NCI-H146 treated with DMSO at 0.1 percent for 48 hours (cell line): ENCODE measurements around the gene SLC12A9.
"Not testable (repeated sequence)": the region's sequence is repeated elsewhere in the genome, so short reads cannot be mapped to it uniquely, and the experiment has no call there.

Experiments used
- DNase-seq: peaks from one replicate; lab custom pipeline; 2025; ENCODE audit not compliant: unreplicated experiment; lab: John Stamatoyannopoulos, UW

Gene SLC12A9

DNA sequence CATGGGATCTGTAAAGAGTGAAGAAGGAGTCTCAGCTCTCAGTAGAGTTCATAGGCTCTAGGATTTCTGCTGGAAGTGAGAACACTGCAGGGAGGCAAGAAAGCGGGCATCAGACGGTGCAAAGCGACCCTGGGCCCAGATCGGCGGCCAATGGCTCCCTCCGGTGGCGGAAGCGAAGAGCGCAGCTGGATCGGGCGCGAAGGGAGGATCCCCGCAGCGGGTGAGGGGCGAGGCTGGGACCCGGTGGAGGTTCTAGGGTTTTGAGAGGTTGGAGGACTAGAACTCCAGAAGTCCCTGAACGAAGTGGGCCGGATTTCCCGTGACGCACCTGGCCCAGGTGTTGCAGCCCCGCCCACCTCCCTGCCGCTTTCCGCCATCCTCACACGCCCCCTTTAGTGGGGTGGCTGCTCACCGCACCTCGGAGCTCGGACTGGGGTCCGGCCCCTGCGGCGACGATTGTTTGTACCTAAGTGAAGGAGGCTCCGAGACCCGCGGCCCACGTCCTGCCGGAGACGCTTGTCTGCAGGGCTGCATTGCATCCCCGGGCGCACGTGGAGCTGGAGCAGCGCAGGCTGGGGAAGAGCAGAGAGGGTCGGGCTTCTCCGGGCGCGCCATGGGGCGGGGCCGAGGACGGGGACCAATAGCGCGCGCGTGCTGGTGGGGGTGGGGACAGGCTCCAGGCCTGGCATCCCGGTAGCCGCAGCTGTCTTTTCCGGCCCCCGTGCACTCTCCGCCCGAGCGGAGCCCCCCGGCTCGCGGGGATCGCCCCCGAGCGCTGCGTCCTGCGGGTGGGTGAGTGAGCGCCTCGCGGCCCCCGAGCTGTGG lies at the start of gene SLC12A9:
Gene SLC12A9, plus strand, starts transcription at position 666 of the 825 bp plus-strand sequence. CDS start 1,485 bp downstream, outside the sequence.
- peak; percentile 77 for DNase-seq

DNA sequence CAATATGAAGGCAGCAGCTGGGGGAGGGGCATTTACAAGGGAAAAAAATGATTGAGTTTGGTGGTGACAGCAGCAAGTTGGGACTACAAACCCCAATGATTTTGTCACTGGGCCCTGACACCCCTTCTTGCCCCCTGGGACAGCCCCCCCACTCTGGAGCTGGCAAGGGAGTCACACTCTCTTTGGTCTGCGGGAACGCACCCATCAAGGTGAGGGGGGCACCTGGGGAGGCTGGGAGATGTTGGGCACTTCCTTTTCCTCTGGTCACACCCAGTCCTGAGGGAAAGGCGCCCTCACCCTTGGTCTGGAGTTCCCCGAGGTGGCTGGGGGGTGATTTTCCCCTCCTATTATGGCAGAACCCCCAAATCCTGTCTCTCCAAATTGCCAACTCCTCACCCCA lies 49.6 kb upstream of the SLC12A9 start:
- DNase-seq = no peak

- DNase-seq = peak; percentile 62
Measured at GRCh38 chr7:100803398-100804161, 48.9 kb upstream of the SLC12A9 start.

DNA sequence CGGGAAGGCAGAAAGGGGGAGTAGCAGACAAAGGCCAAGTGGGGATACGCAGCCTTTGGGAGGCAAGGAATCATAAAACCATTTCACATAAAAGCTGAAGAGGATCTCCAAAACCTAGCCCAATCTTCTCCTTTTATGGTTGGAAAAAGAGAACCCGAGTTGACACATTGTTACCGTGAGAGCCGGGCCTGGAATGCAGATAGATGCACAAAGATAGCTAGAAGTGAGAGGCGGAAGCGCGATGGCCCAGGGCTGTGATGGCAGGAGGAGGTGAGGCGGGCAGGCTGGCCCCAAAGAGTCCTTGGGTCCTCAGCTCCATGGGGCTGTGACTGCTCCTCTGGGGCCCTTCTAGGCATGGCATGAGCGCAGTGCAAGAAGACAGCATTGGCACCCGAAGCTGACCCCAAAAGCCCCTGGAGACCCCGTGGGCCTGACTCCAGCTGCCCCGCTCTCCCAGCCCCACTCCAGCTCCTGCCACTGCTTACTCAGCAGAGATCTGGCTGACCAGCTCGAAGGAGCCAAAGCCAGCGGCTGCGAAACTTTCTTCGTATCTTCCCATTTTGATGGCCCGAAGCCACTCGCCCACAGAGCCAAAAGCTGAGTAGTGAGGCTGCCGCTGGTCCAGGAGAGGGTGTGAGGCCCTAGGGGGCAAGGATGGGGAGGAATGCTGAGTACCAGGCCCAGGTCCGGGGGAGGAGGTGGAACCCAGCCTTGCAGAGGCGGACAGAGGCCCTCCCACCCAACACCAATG lies 47.7 kb upstream of the SLC12A9 start:
- no peak for DNase-seq

- DNase-seq = no peak
Measured at GRCh38 chr7:100806276-100806675, 46.2 kb upstream of the SLC12A9 start.

DNA sequence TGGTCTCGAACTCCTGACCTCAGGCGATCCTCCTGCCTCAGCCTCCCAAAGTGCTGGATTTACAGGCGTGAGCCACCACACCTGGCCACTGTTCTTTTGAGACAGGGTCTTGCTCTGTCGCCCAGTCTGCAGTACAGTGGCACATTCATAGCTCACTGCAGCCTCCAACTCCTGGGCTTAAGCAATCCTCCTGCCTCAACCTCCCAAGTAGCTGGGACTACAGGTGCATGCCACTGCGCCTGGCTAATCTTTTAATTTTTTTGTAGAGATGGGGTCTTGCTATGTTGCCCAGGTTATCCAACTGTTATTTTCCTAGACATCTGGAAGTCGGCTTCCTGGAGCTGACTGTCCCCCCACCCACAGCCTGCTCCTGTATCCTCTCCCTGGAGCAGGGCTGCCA lies 45.6 kb upstream of the SLC12A9 start:
- DNase-seq = not testable (repeated sequence)

GRCh38 chr7:100808354-100808875 lies 44.1 kb upstream of the SLC12A9 start:
- DNase-seq = no peak

DNA sequence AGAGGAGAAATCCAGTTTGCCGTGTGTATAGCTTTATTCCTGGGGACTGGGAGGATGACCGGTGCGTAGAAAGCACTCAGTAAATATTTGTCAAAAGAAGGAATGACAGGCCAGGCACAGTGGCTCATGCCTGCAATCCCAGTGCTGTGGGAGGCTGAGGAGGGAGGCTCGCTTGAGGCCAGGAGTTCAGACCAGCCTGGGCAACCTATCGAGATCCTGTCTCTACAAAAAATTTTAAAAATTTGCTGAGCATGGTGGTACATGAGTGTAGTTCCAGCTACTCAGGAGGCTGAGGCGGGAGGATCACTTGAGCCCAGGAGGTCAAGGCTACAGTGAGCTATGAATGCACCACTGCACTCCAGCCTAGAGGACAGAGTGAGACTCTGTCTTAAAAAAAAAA lies 41.0 kb upstream of the SLC12A9 start:
- DNase-seq = no peak

- DNase-seq = no peak
Measured at GRCh38 chr7:100812729-100813128, 39.8 kb upstream of the SLC12A9 start.

DNA sequence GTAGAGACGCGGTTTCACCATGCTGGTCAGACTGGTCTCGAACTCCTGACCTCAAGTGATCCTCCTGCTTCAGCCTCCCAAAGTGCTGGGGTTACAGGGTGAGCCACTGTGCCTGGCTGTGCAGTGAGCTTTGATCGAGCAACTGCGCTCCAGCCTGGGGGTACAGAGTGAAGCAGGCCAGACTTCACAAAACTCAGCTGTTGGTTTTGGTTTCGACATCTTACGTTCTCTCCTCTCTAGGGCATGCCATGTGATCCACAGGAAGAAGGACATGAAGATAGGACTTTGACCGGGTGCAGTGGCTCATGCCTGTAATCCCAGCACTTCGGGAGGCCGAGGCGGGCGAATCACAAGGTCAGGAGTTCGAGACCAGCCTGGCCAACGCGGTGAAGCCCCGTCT lies 36.0 kb upstream of the SLC12A9 start:
- DNase-seq = not testable (repeated sequence)

GRCh38 chr7:100817097-100817496 lies 35.4 kb upstream of the SLC12A9 start:
- no peak for DNase-seq

- no peak for DNase-seq
Measured at GRCh38 chr7:100818366-100818765, 34.1 kb upstream of the SLC12A9 start.

DNA sequence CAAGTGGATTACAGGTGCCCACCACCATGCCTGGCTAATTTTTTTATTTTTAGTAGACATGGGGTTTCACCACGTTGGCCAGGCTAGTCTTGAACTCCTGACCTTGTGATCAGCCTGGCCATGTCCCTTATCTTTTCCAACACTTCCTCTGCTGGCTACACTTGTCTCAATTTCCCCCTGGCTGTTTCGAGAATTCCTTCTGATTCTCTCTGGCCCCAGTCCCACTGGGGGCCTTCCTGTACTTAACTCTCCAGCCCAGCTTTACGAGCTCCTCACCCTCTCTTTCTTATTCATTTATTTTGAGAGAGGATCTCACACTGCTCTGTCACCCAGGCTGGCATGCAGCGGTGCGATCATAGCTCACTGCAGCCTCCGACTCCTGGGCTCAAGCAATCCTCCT lies 33.7 kb upstream of the SLC12A9 start:
- no peak for DNase-seq

DNA sequence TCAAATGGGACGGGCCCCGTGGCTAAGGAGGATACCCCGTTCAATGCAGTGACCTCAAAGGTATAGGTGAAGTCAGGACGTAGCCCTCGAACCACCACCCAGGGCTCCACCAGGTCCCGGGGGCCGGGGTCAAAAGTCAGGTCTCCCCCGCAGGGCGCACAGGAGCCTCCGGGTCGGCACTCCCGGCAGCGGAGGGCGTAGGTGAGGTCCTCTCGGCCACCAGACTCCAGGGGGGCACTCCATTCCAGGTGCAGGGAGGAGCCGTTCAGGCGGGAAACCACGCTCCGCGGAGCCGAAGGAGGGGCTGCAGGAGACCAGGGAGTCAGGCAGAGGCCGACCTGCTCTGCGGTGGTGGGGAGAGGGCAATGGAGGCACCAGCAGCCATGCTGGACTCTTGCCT lies 32.9 kb upstream of the SLC12A9 start:
- no peak for DNase-seq

DNA sequence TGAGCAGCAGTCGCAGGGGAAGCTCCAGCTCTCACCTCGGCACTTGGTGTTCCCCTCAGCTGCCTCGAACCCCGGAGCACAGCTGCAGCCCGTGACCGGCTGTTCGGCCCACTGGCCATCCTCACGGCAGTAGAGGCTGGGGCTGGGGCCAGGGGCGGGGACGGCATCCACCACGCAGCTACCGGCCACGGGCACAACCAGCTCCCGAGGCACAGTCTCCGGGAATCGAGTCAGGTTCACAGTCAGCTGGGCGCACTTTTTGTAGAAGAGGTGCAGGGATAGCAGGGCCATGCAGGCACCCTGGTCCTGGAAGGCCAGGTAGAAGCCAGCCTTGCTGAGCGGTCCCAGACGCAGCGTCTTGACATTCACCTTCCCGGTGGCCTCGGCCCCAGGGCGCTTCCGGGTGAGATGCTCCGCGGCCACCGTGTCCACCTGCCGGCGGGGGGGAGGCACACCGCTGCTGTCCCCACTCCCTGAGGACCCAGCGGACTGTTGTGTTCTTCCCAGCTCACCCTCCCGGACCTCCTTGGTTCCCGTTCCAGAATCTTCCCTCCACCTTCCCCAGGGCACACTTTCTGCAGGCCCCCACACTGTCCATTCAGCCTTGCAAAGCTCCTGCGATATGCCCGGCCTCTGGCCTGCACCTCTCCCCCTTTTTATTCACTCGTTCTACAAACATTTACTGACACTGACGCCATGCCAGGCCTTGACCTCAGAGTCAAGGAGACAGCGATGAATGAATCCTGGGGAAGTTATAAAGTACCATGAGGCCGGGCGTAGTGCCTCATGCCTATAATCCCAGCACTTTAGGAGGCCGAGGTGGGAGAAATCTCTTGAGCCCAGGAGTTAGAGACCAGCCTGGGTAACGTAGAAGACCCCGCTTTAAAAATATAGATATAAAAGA lies 30.0 kb upstream of the SLC12A9 start:
- DNase-seq = no peak

- no peak for DNase-seq
Measured at GRCh38 chr7:100823140-100823525, 29.4 kb upstream of the SLC12A9 start.

DNA sequence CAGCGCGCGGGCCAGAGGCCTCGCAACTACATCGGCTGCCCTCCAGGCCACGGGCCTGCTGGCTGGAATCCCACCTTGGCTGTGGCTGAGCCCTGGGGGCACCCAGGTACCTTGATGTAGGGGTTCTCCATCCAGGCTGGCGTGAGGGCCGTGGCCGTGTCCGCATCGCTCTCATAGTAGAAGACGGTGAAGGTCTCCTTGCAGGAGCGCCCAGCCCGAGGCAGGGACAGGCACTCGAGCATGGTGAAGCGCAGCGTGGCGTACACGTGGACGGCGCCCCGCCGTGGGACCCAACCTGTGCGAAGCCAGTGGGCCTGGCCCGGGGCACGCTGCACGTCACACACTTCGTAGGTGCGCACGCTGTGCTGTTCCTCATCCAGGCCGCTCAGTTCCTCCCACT lies 29.0 kb upstream of the SLC12A9 start:
- no peak for DNase-seq

GRCh38 chr7:100824499-100825214 lies 27.9 kb upstream of the SLC12A9 start:
- DNase-seq = no peak

GRCh38 chr7:100825215-100825671 lies 27.3 kb upstream of the SLC12A9 start:
- DNase-seq = no peak
